AG04450 (cell line): Measurements from ENCODE around the gene TCFL5. TPM values are rescaled to one million over a fixed set of nuclear protein-coding genes. Genes with fewer than 3 reads are reported as not detected.

Experiments
- CTCF ChIA-PET: fragments of 300-600, 350-600 bp; formaldehyde crosslinking; extraction: SDS; loops from one replicate; lab custom pipeline; 2022; ENCODE audit warnings: antibody characterized with exemption, inconsistent platforms; lab: Charles Lee
- POLR2A ChIA-PET: fragments of 350-600 bp; formaldehyde crosslinking; extraction: SDS; loops from one replicate; lab custom pipeline; 2021; ENCODE audit warnings: antibody characterized with exemption, inconsistent platforms; lab: Yijun Ruan, JAX
- DNase-seq: peaks from one replicate; pipeline ENCODE4 v3.0.0-alpha.2; 2011; ENCODE audit warnings: low read depth, low spot score
- H3K27ac ChIP-seq: one replicate; pipeline ENCODE4 v1.5.1; 2012; ENCODE audit warnings: low read depth, low read length, control low read depth
- H3K27me3 ChIP-seq: one replicate; pipeline ENCODE4 v1.6.0; 2012; ENCODE audit warnings: low read length; ENCODE audit not compliant: control insufficient read depth, insufficient read depth
- H3K4me3 ChIP-seq: 2 replicates; pipeline ENCODE4 v1.5.1; 2011; ENCODE audit warnings: mild to moderate bottlenecking, low read depth, low read length, control low read depth
- H3K9me3 ChIP-seq: 2 replicates; pipeline ENCODE4 v1.5.1; 2012; ENCODE audit warnings: low read length; ENCODE audit not compliant: control insufficient read depth, insufficient read depth
- CTCF ChIP-seq: IDR thresholded peaks from 2 replicates; pipeline ENCODE4 v1.5.1; 2011; ENCODE audit warnings: low read depth, low read length, control low read depth, inconsistent platforms
- polyA plus RNA-seq: library from polyadenylated mRNA; depleted of rRNA; stranded (reverse); fragments of >200 nt; gene quantifications from 2 replicates; pipeline ENCODE4 v1.2.3, GENCODE V29; 2011

TCFL5 gene
- polyA plus RNA-seq, 1 experiment, result 9.9 TPM

- Histone ChIP-seq H3K4me3 (no peak overlapping the region), H3K9me3 (peaks cover 3% of the 10 kb centered on the region; the same call in 1 of the 2 replicates), H3K27ac (no peak overlapping the region), H3K27me3 (no peaks in the 10 kb centered on the region)
- DNase-seq, result no peak
- POLR2A ChIA-PET, result interaction anchor here (0.6 kb wide), 1 partner anchor 113 kb away, joined by 5 read pairs; no protein-coding TSS in a partner anchor
- no peak for TF ChIP-seq CTCF
- CTCF ChIA-PET, result no interaction called here
Measured at GRCh38 chr20:62834967-62835730, 26.5 kb downstream of the TCFL5 start.

- no peak overlapping the region for H3K4me3 ChIP-seq
- DNase-seq, result no peak
- ChIA-PET POLR2A (no interaction called here), CTCF (interaction anchor here (1.1 to 1.6 kb wide), 2 partner anchors 10 to 24 kb away, joined by 3 to 7 read pairs; no protein-coding TSS in a partner anchor)
- H3K9me3 ChIP-seq, result peaks cover 3% of the 10 kb centered on the region; the same call in 1 of the 2 replicates
- H3K27me3 ChIP-seq, result no peaks in the 10 kb centered on the region
- no peak for TF ChIP-seq CTCF
- no peak overlapping the region for H3K27ac ChIP-seq
Measured at GRCh38 chr20:62832951-62833391, 28.7 kb downstream of the TCFL5 start.

GRCh38 chr20:62832212-62832922 lies 29.3 kb downstream of the TCFL5 start:
- Histone ChIP-seq H3K9me3 (peaks cover 3% of the 10 kb centered on the region; the same call in 1 of the 2 replicates), H3K27me3 (no peaks in the 10 kb centered on the region), H3K27ac (no peak overlapping the region), H3K4me3 (no peak overlapping the region)
- CTCF ChIA-PET, result interaction anchor here (1.1 to 1.6 kb wide), 4 partner anchors 9 to 177 kb away, joined by 3 to 7 read pairs (median 4); no protein-coding TSS in a partner anchor
- no peak for DNase-seq
- no peak for TF ChIP-seq CTCF
- POLR2A ChIA-PET, result no interaction called here

GRCh38 chr20:62831854-62832211 lies 29.8 kb downstream of the TCFL5 start:
- H3K4me3 ChIP-seq, result no peak overlapping the region
- TF ChIP-seq CTCF, result no peak
- H3K9me3 ChIP-seq, result no peaks in the 10 kb centered on the region; the same call in 1 of the 2 replicates
- H3K27me3 ChIP-seq, result no peaks in the 10 kb centered on the region
- ChIA-PET POLR2A (interaction anchor here (0.7 kb wide), 1 partner anchor 515 kb away, joined by 3 read pairs; no protein-coding TSS in a partner anchor), CTCF (interaction anchor here (1.1 to 1.2 kb wide), 3 partner anchors 9 to 177 kb away, joined by 3 to 6 read pairs (median 3); no protein-coding TSS in a partner anchor)
- H3K27ac ChIP-seq, result no peak overlapping the region
- no peak for DNase-seq
